ENCODE data around the gene HIVEP3. TPM values are rescaled to one million over a fixed set of nuclear protein-coding genes. Genes with fewer than 3 reads are reported as not detected.

HIVEP3 gene
- total RNA-seq, 1 experiment from 2014 or later = 0.55 TPM

GRCh38 chr1:41704196-41704595 lies 214.5 kb downstream of the HIVEP3 start:
- Mint-ChIP-seq H3K9me3 (no peaks in the 10 kb centered on the region), H3K27ac (no peak overlapping the region), H3K4me3 (no peak overlapping the region), H3K27me3 (ENCODE audit: low read depth) (no peaks in the 10 kb centered on the region; the same call in 1 of the 2 replicates), H3K36me3 (no peaks in the 10 kb centered on the region), H3K4me1 (no peaks in the 10 kb centered on the region)
- DNase-seq (ENCODE audit: low spot score) (no peak), ATAC-seq (no peak)
- ChIA-PET CTCF (interaction anchor here (0.9 kb wide), 1 partner anchor 188 kb away, joined by 3 read pairs; no protein-coding TSS in a partner anchor), POLR2A (no interaction called here)
- TF ChIP-seq CDX4 (CRISPR knock-in tag; IDR thresholded peaks at IDR 0.05; ENCODE audit: borderline replicate concordance) = no peak

GRCh38 chr1:41702771-41703170 lies 216.0 kb downstream of the HIVEP3 start:
- ATAC-seq (no peak), DNase-seq (ENCODE audit: low spot score) (no peak)
- POLR2A ChIA-PET = no interaction called here
- no peaks in the 10 kb centered on the region; the same call in 1 of the 2 replicates for H3K27me3 Mint-ChIP-seq (ENCODE audit: low read depth)
- no peak overlapping the region for H3K27ac Mint-ChIP-seq
- no peaks in the 10 kb centered on the region for H3K4me1 Mint-ChIP-seq
- CTCF ChIA-PET = no interaction called here
- H3K9me3 Mint-ChIP-seq = no peaks in the 10 kb centered on the region
- TF ChIP-seq CTCF (IDR thresholded peaks at IDR 0.05) = no peak
- no peak for TF ChIP-seq JUN (CRISPR knock-in tag; IDR thresholded peaks at IDR 0.05)
- TF ChIP-seq ZNF138 (CRISPR knock-in tag; conservative IDR thresholded peaks at IDR 0.05) = no peak
- H3K4me3 Mint-ChIP-seq = no peak overlapping the region
- no peaks in the 10 kb centered on the region for H3K36me3 Mint-ChIP-seq

- ChIA-PET CTCF (no interaction called here), POLR2A (no interaction called here)
- H3K4me1 Mint-ChIP-seq = no peaks in the 10 kb centered on the region
- H3K4me3 Mint-ChIP-seq = no peak overlapping the region
- H3K9me3 Mint-ChIP-seq = no peaks in the 10 kb centered on the region
- no peak overlapping the region for H3K27ac Mint-ChIP-seq
- ATAC-seq = no peak
- no peaks in the 10 kb centered on the region for H3K27me3 Mint-ChIP-seq (ENCODE audit: low read depth)
- DNase-seq (ENCODE audit: low spot score) = no peak
- no peaks in the 10 kb centered on the region for H3K36me3 Mint-ChIP-seq
- TF ChIP-seq ARID4B (CRISPR knock-in tag; IDR thresholded peaks at IDR 0.05; ENCODE audit: borderline replicate concordance) (no peak), ZNF317 (CRISPR knock-in tag; IDR thresholded peaks at IDR 0.05; ENCODE audit: borderline replicate concordance, low read depth) (no peak), ZNF416 (CRISPR knock-in tag; IDR thresholded peaks at IDR 0.05) (no peak), FOXP1 (CRISPR knock-in tag; IDR thresholded peaks at IDR 0.05; ENCODE audit: borderline replicate concordance) (no peak), RORB (CRISPR knock-in tag; IDR thresholded peaks at IDR 0.05) (no peak), HMGA2 (CRISPR knock-in tag; IDR thresholded peaks at IDR 0.05) (no peak), FOXP4 (CRISPR knock-in tag; IDR thresholded peaks at IDR 0.05) (no peak), EMX1 (CRISPR knock-in tag; IDR thresholded peaks at IDR 0.05) (no peak), SOX15 (CRISPR knock-in tag; IDR thresholded peaks at IDR 0.05) (no peak), ZNF138 (CRISPR knock-in tag; conservative IDR thresholded peaks at IDR 0.05) (no peak), PRRX2 (CRISPR knock-in tag; IDR thresholded peaks at IDR 0.05) (no peak), ESRRA (CRISPR knock-in tag; IDR thresholded peaks at IDR 0.05; ENCODE audit: borderline replicate concordance) (no peak), JUN (CRISPR knock-in tag; IDR thresholded peaks at IDR 0.05) (no peak), ATF2 (CRISPR knock-in tag; IDR thresholded peaks at IDR 0.05; ENCODE audit: borderline replicate concordance, low read depth) (no peak), PREB (CRISPR knock-in tag; IDR thresholded peaks at IDR 0.05; ENCODE audit: borderline replicate concordance) (no peak), MAX (CRISPR knock-in tag; IDR thresholded peaks at IDR 0.05) (no peak), IRF2 (CRISPR knock-in tag; IDR thresholded peaks at IDR 0.05; ENCODE audit: borderline replicate concordance, low read depth) (no peak), ZNF396 (CRISPR knock-in tag; IDR thresholded peaks at IDR 0.05; ENCODE audit: borderline replicate concordance) (no peak)
These were observed 217.7 kb downstream of the HIVEP3 start for GRCh38 chr1:41700986-41701535.

Data from WTC11 (cell line).